Osteoblast (primary cell): ENCODE data around the gene IFNW1. TPM values are rescaled to one million over a fixed set of nuclear protein-coding genes. Genes with fewer than 3 reads are reported as not detected.

ENCODE experiments used
- DNase-seq: peaks from one replicate; pipeline ENCODE4 v3.0.0; 2011; ENCODE audit warnings: low spot score, mixed read lengths; ENCODE audit not compliant: insufficient read length; ENCODE audit errors: missing footprints
- H2AFZ ChIP-seq: 2 replicates; pipeline ENCODE4 v1.6.0; 2011; ENCODE audit warnings: mild to moderate bottlenecking, low read length
- H3K27ac ChIP-seq: 2 replicates; pipeline ENCODE4 v1.5.1; 2011; ENCODE audit warnings: mild to moderate bottlenecking, low read depth, low read length, moderate library complexity
- H3K27me3 ChIP-seq: 2 replicates; pipeline ENCODE4 v1.6.0; 2012; ENCODE audit warnings: mild to moderate bottlenecking, control low read depth, inconsistent platforms, low read length, moderate library complexity; ENCODE audit not compliant: insufficient read depth
- H3K36me3 ChIP-seq: 2 replicates; pipeline ENCODE4 v1.5.1; 2011; ENCODE audit warnings: mild to moderate bottlenecking, low read length, control low read depth, moderate library complexity; ENCODE audit not compliant: insufficient read depth
- H3K4me1 ChIP-seq: 2 replicates; pipeline ENCODE4 v1.5.1; 2011; ENCODE audit warnings: mild to moderate bottlenecking, low read length, control low read depth, moderate library complexity; ENCODE audit not compliant: insufficient read depth
- H3K4me2 ChIP-seq: 2 replicates; pipeline ENCODE4 v1.6.0; 2011; ENCODE audit warnings: mild to moderate bottlenecking, low read length; ENCODE audit not compliant: insufficient read depth
- H3K4me3 ChIP-seq: fragments of 200-600 bp; sonication (generic); 3 replicates; pipeline ENCODE4 v1.5.1; 2012; ENCODE audit warnings: mild to moderate bottlenecking, low read length, inconsistent platforms; ENCODE audit not compliant: insufficient read depth
- H3K79me2 ChIP-seq: 2 replicates; pipeline ENCODE4 v1.6.0; 2012; ENCODE audit warnings: mild to moderate bottlenecking, low read length, control low read depth, inconsistent platforms; ENCODE audit not compliant: insufficient read depth
- H3K9me3 ChIP-seq: 2 replicates; pipeline ENCODE4 v1.5.1; 2011; ENCODE audit warnings: low read depth, low read length, control low read depth
- H4K20me1 ChIP-seq: 2 replicates; pipeline ENCODE4 v1.6.0; 2012; ENCODE audit warnings: mild to moderate bottlenecking, low read length, control low read depth; ENCODE audit not compliant: insufficient read depth
- total RNA-seq: library from RNA; depleted of rRNA; stranded (reverse); fragments of >200 nt; gene quantifications from 2 replicates; pipeline ENCODE4 v1.2.3, GENCODE V29; 2012
- TF ChIP-seq, protein P1 (sequence below): IDR thresholded peaks from 2 replicates; pipeline ENCODE4 v1.5.1; 2011; ENCODE audit warnings: mild to moderate bottlenecking, low read depth, low read length, moderate library complexity; ENCODE audit errors: extremely low read depth

IFNW1 gene
- total RNA-seq, 1 donor: not detected

DNA sequence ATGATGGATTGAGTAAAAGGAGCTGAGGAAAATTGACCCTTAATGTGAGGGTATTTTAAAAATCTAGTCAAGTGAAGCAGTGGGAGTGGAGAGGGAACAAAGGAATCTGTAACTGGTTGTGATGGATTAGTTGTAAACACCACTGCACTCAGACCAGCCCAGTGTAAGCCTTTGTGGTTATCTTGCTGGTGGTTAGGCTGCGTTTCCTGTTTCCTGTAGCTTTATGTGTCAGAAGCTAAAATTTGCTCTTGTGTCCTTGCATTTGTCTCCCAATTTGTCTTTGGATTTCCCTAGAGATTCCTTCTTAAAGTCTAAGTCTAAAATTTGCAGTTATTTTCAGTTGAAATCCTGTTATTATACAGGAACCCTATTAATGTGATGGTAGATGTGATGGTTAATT is 18.5 kb upstream of the IFNW1 start:
- Histone ChIP-seq H3K4me1 (no peaks in the 10 kb centered on the region), H3K4me2 (no peak overlapping the region), H3K36me3 (no peaks in the 10 kb centered on the region), H3K4me3 (no peak overlapping the region), H4K20me1 (no peaks in the 10 kb centered on the region), H2AFZ (no peak overlapping the region), H3K79me2 (no peaks in the 10 kb centered on the region), H3K27me3 (no peaks in the 10 kb centered on the region), H3K27ac (no peak overlapping the region), H3K9me3 (no peaks in the 10 kb centered on the region)
- peak; percentile 19 for DNase-seq
- TF ChIP-seq, protein P1, sequence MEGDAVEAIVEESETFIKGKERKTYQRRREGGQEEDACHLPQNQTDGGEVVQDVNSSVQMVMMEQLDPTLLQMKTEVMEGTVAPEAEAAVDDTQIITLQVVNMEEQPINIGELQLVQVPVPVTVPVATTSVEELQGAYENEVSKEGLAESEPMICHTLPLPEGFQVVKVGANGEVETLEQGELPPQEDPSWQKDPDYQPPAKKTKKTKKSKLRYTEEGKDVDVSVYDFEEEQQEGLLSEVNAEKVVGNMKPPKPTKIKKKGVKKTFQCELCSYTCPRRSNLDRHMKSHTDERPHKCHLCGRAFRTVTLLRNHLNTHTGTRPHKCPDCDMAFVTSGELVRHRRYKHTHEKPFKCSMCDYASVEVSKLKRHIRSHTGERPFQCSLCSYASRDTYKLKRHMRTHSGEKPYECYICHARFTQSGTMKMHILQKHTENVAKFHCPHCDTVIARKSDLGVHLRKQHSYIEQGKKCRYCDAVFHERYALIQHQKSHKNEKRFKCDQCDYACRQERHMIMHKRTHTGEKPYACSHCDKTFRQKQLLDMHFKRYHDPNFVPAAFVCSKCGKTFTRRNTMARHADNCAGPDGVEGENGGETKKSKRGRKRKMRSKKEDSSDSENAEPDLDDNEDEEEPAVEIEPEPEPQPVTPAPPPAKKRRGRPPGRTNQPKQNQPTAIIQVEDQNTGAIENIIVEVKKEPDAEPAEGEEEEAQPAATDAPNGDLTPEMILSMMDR: no peak

DNA sequence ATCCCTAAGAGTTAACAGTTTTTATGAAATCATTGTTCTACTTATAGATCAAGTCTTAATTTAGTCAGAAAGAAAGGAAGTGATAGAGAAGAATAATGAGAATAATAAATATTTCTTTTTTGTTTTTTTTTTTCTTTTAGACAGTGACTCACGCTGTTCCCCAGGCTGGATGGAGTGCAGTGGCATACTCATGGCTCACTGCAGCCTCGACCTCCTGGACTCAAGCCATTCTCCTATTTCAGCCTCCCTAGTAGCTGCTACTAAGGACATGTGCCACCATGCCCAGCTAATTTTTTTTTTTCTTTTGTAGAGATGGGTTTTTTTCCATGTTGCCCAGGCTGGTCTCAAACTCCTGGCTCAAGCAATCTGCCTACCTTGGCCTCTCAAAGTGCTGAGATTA is 13.9 kb upstream of the IFNW1 start:
- DNase-seq: no peak
- Histone ChIP-seq H3K36me3 (no peaks in the 10 kb centered on the region), H4K20me1 (no peaks in the 10 kb centered on the region), H3K9me3 (no peaks in the 10 kb centered on the region), H3K4me1 (peaks cover 9% of the 10 kb centered on the region), H3K27ac (no peak overlapping the region), H3K27me3 (no peaks in the 10 kb centered on the region), H3K79me2 (no peaks in the 10 kb centered on the region), H2AFZ (no peak overlapping the region), H3K4me2 (no peak overlapping the region), H3K4me3 (no peak overlapping the region)
- TF ChIP-seq, protein P1: no peak

GRCh38 chr9:21154018-21154608 is 12.5 kb upstream of the IFNW1 start:
- peak overlapping the region; percentile 56 for H2AFZ ChIP-seq
- no peaks in the 10 kb centered on the region for H3K79me2 ChIP-seq
- peak; percentile 37 for DNase-seq
- peak overlapping the region; percentile 37 for H3K4me2 ChIP-seq
- H3K27me3 ChIP-seq: no peaks in the 10 kb centered on the region
- H4K20me1 ChIP-seq: no peaks in the 10 kb centered on the region
- no peaks in the 10 kb centered on the region for H3K9me3 ChIP-seq
- H3K4me3 ChIP-seq: no peak overlapping the region
- no peak overlapping the region for H3K27ac ChIP-seq
- H3K4me1 ChIP-seq: peaks cover 9% of the 10 kb centered on the region
- H3K36me3 ChIP-seq: no peaks in the 10 kb centered on the region
- TF ChIP-seq, protein P1: no peak

- H4K20me1 ChIP-seq: no peaks in the 10 kb centered on the region
- no peak overlapping the region for H3K4me3 ChIP-seq
- H3K9me3 ChIP-seq: no peaks in the 10 kb centered on the region
- peak overlapping the region; percentile 56 for H2AFZ ChIP-seq
- no peaks in the 10 kb centered on the region for H3K79me2 ChIP-seq
- peak; percentile 54 for DNase-seq
- no peaks in the 10 kb centered on the region for H3K36me3 ChIP-seq
- H3K4me2 ChIP-seq: peak overlapping the region; percentile 37
- no peaks in the 10 kb centered on the region for H3K27me3 ChIP-seq
- TF ChIP-seq, protein P1: no peak
- H3K27ac ChIP-seq: no peak overlapping the region
- peaks cover 9% of the 10 kb centered on the region for H3K4me1 ChIP-seq
Observed at GRCh38 chr9:21153336-21154017, 11.8 kb upstream of the IFNW1 start.
